Measurements from ENCODE around the gene OR2T2.
"Not testable (repeated sequence)": the region's sequence is repeated elsewhere in the genome, so short reads cannot be mapped to it uniquely, and the experiment has no call there.

OR2T2 gene

DNA sequence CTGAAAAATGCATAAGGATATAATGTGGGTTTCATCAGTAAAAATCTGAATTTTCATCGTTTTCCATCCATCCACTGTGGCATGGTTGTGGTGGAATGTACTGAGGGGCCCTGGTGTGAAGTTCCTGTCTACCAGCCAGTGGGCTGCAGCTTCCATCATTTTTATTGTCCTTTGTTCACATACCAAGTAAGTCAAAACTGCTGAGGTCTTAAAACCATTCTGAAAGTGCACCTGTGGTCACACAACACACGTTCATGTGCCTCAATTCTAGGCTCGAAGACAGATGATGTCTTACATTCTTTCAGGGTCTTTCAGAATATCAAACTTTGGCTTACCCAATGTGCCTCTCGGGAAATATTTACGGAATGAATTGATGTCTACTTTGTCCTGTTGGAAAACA, 6.2 kb upstream of the OR2T2 start:
- H3K9me3 Mint-ChIP-seq (ENCODE audit: low read depth); H3K27me3 Mint-ChIP-seq; H3K27ac Mint-ChIP-seq; H3K36me3 Mint-ChIP-seq; H3K4me1 Mint-ChIP-seq (ENCODE audit: low read depth); H3K4me3 Mint-ChIP-seq: not testable (repeated sequence)

DNA sequence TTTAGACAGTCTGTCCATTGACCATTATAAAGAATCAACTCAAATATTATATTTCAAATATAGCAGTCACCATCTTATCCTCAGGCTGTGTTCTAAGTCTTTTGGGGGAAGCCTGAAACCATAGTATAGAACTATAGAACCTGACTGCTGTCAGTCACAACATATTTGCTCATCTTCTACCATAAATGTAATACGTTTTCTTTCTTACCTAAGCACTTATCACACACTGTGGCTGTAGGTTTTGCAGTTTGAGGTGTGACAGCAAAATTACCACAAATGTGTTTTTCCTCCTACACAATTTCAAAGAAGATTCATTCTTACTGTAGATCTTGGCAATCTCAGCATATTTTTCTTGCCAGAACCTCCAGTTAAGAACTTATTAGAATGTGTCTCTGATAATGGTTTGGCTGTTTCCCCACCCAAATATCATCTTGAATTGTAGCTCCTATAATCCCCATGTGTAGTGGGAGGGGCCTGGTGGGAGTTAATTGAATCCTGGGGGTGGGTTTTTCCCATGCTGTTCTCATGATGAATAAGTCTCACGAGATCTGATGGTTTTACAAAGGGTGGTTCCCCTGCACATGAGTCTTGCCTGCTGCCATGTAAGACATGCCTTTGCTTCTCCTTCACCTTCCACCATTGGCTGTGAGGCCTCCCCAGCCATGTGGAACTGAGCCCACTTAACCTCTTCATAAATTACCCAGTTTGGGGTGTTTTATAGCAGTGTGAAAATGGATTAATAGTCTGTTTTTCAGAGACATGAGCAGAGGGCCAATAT, 2.7 kb upstream of the OR2T2 start:
- not testable (repeated sequence) for H3K4me1 Mint-ChIP-seq (ENCODE audit: low read depth); H3K4me3 Mint-ChIP-seq; H3K27ac Mint-ChIP-seq; H3K9me3 Mint-ChIP-seq (ENCODE audit: low read depth); H3K27me3 Mint-ChIP-seq; H3K36me3 Mint-ChIP-seq

DNA sequence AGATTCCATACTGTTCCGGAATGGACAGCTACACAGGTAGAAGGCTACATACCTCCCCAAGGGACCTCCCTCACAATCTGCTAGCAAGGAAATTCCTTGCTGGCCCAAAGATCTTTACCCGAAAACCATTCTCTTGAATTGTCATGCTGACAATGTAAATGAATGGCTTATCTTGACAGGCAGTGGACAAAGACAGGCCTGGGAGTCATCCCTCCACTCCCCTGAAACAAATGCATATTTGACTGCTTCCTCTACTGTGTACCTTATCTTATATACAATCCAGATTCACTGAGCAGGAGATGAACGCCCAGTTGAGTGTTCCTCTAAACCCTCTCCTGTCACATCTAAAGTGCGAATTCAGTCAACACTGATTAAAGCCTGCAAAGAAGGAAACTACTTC, 834 bp upstream of the OR2T2 start:
- H3K27ac Mint-ChIP-seq; H3K4me3 Mint-ChIP-seq; H3K9me3 Mint-ChIP-seq (ENCODE audit: low read depth); H3K36me3 Mint-ChIP-seq; H3K27me3 Mint-ChIP-seq; H3K4me1 Mint-ChIP-seq (ENCODE audit: low read depth): not testable (repeated sequence)

DNA sequence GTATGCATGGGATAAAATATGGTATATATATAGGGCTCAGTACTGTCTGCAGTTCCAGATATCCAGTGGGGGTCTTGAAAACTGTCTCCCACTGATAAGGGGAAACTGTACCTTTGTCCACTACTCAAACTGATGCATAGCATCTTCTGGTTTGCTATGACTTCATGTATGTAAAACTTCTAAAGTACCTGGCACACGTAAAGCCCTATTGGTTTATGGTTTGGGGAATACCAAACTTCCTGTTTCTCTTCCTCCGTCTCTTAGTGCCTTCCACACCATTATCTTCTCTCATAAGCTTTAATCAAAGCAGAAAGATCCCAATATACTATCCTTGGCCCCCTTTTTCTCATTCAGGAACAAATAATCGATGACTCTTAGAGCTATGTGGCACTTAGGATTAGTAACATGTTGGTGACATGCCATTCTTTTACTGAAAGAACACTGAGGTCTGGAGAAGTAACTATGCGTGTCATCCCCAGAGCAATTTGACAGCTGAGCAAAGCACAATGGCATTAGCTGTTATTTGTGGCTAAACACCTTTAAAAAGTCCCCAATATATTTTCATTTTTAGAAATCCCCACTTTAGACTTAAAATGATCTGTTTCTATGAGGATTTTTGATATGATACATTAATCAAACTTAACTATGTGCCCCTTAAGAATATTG, 3.1 kb downstream of the OR2T2 start:
- not testable (repeated sequence) for H3K36me3 Mint-ChIP-seq; H3K9me3 Mint-ChIP-seq (ENCODE audit: low read depth); H3K4me3 Mint-ChIP-seq; H3K27ac Mint-ChIP-seq; H3K27me3 Mint-ChIP-seq; H3K4me1 Mint-ChIP-seq (ENCODE audit: low read depth)

DNA sequence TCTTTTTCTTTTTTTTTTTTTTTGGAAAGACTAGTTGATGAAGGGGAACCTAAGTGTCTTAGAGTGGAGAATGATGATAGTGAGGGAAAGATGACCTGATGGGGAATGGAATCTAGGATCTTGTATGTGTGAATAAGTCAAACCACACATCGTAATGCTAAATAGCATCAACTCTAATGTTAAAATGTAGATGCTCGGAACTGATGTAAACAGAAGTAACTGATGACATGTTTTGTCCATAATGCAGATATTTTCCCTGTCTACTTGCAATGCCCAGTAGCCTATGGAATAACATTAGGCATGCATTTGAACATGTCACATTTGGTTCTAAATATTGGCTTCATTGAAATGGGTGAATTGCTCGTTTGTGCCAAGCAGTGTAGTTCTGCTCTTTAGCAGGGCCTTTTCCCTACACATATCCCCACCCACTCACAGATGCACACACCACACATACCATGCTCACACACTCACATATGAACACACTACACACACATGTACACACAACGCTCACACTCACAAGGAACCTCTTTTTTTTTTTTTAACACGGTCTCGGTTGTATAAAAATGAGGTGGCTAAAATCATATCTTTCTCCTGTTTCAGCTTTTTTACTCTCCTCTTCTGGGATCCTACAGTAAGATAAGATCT, 4.5 kb downstream of the OR2T2 start:
- H3K4me3 Mint-ChIP-seq; H3K36me3 Mint-ChIP-seq; H3K27ac Mint-ChIP-seq; H3K27me3 Mint-ChIP-seq; H3K4me1 Mint-ChIP-seq (ENCODE audit: low read depth); H3K9me3 Mint-ChIP-seq (ENCODE audit: low read depth): not testable (repeated sequence)

DNA sequence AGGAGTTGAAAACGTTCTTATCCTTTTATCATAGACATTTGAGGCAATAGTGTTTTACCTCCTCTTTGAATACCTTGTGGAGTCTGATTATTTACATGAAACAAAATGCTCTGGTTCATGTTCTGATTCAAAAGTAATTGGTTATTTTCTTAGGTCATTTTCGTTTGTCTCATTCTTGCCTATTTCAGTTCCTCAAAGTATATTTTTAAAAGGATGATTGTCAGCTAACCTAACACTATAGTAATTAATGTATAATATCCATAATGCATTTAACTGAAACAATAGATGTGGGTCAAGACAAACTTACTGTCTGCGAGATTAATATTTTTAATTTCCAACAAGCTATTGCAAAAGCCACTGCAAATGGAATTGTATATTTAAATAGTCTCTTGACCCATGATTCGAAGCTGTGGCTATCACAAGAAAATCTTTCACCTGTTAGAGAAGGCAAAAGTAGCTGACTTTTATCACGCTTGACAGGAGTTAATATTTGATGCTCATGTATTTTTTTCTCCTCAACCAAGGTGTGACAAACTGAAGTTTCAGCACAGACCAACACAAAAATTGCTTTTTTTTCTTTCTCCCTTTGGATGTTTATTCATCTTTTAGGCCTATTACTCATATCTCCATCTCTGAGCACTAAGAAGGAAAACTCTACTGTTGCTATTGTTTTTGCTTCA, 5.2 kb downstream of the OR2T2 start:
- not testable (repeated sequence) for H3K27ac Mint-ChIP-seq; H3K36me3 Mint-ChIP-seq; H3K27me3 Mint-ChIP-seq; H3K4me1 Mint-ChIP-seq (ENCODE audit: low read depth); H3K9me3 Mint-ChIP-seq (ENCODE audit: low read depth); H3K4me3 Mint-ChIP-seq

DNA sequence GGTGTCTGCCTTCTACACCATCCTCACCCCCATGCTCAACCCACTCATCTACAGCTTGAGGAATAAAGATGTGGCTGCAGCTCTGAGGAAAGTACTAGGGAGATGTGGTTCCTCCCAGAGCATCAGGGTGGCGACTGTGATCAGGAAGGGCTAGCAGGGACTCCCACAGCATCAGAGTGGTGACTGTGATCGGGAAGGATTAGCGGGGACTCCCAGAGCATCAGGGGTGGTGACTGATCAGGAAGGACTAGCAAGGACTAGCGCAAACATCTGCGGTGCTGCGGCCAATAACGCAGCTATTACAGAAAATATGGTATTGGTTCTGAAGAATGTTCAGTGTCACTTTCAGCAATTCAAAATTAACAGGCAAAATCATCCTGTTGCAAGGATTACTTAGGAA, 8.2 kb downstream of the OR2T2 start:
- H3K9me3 Mint-ChIP-seq (ENCODE audit: low read depth): not testable (repeated sequence)

DNA sequence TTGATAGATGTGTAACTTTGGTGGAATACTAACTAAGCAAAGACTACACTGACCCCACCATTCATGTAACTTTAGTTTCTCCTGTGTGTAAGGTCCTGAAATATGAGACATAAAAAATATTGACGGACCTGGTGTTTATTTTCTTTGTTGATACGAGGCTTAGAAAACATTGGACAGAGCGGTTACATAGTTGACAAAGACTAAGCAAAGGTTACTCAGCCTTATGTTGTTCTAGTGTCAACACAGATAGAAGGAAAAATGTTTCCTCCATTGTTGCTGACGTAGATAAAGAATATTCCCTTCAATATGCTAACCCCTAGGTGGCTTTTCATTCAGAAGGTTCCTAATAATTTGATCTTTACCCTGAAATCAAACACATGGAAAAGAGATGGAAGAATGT, 9.6 kb downstream of the OR2T2 start:
- H3K4me1 Mint-ChIP-seq (ENCODE audit: low read depth); H3K27me3 Mint-ChIP-seq; H3K36me3 Mint-ChIP-seq; H3K27ac Mint-ChIP-seq; H3K4me3 Mint-ChIP-seq; H3K9me3 Mint-ChIP-seq (ENCODE audit: low read depth): not testable (repeated sequence)

More for the DNA sequence above, 8.2 kb downstream of the OR2T2 start:
- H3K4me1 Mint-ChIP-seq (ENCODE audit: low read depth); H3K27me3 Mint-ChIP-seq; H3K36me3 Mint-ChIP-seq; H3K27ac Mint-ChIP-seq; H3K4me3 Mint-ChIP-seq: not testable (repeated sequence)

DNA sequence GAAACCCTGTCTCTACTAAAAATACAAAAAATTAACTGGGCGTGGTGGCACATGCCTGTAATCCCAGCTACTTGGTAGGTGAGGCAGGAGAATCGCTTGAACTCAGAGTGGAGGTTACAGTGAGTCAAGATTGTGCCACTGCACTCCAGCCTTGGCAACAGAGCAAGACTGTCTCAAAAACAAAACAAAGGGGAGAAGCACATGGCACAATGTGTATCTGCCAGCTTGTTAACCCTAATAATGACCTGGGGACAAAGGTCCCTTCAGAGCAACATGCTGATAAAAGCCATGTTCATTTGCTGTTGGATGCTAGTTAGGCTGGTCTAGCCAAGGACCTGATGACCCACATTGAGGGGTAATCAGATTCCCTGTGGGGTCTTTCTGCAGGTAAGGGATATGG, 11.2 kb downstream of the OR2T2 start:
- not testable (repeated sequence) for H3K27me3 Mint-ChIP-seq; H3K4me3 Mint-ChIP-seq; H3K4me1 Mint-ChIP-seq (ENCODE audit: low read depth); H3K36me3 Mint-ChIP-seq; H3K27ac Mint-ChIP-seq; H3K9me3 Mint-ChIP-seq (ENCODE audit: low read depth)

DNA sequence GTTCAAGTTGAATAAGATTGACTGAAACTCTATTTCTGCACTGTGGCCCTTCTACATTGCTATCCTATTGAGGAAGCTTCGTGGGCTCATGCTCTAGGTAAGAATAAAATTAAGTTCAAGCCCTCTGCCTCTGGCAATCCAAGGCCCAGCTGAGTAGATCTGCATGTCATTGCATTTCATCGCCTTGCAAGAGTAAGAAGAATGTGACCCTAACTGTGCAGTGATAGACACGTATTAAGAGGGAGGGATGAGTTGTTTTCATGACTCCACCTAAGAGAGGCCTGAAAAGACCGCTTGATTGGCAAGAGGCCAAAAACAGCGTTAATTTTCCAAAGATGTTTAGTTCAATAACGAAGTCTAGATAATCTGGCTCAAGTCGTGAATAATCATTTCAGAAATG, 13.7 kb downstream of the OR2T2 start:
- not testable (repeated sequence) for H3K27me3 Mint-ChIP-seq; H3K4me1 Mint-ChIP-seq (ENCODE audit: low read depth); H3K27ac Mint-ChIP-seq; H3K4me3 Mint-ChIP-seq
- peaks cover 13% of the 10 kb centered on the region for H3K9me3 Mint-ChIP-seq (ENCODE audit: low read depth)
- peaks cover 19% of the 10 kb centered on the region for H3K36me3 Mint-ChIP-seq

DNA sequence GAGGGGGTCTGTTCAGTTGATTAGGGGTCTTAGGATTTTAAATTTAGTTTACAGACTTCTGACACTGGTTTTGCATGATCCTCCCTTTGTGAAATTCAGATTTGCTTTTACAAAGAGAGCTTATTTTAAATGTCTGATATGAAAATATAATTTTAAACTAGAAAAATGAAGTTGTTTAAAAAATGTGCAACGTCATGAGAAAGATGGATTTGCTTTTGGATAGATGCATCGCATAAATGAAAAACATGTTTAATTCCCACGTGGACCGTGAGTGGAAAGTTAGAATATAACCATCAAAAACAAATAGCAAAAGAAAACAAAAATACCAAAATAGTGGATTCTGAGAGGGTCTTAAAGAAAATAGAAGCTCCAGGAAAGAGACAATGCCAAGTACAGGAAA, 25.7 kb downstream of the OR2T2 start:
- Mint-ChIP-seq H3K36me3 (peaks cover 20% of the 10 kb centered on the region), H3K9me3 (ENCODE audit: low read depth) (peaks cover 19% of the 10 kb centered on the region), H3K4me3 (no peak overlapping the region), H3K4me1 (ENCODE audit: low read depth) (no peaks in the 10 kb centered on the region), H3K27me3 (no peaks in the 10 kb centered on the region), H3K27ac (no peak overlapping the region)

DNA sequence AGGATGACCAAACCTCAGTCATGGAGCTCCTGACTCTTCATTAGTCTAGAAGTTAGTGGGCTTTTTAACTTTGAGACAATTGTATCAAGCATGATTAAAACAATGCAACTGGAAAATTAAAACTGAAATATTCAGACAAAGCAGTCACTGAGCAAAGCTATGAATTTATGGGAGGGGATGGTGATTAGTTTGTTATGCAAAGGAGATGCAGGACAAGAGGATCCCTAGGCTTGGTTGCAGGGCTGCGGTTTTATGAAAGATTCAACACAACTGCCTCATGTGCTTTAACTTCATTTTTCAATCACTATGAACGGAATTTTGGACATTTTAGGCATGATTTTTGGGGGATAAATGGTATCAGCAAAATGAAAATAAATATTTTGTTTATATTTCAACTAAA, 26.7 kb downstream of the OR2T2 start:
- not testable (repeated sequence) for H3K4me3 Mint-ChIP-seq; H3K27ac Mint-ChIP-seq; H3K4me1 Mint-ChIP-seq (ENCODE audit: low read depth); H3K27me3 Mint-ChIP-seq
- Mint-ChIP-seq H3K9me3 (ENCODE audit: low read depth) (peaks cover 14% of the 10 kb centered on the region), H3K36me3 (peaks cover 17% of the 10 kb centered on the region)

DNA sequence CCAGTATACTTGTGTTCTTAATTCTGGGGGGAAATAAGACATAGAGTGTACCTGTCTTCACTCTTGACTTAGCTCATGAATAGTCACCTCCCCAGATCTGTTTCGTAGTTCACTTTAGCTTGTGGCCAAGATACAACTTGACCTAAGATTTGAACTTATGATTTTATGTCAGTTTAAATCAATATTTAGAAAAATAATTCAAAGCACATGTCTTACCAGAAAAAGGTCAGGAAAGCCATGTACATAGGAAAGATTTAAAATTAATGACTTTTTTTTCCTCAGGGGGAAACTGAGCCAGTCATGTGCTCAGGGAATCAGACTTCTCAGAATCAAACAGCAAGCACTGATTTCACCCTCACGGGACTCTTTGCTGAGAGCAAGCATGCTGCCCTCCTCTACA, 27.6 kb downstream of the OR2T2 start, which contains the start of gene OR2T3:
Gene OR2T3 (plus strand): TSS at position 301 of the 400 bp plus-strand sequence. CDS start 0 bp downstream, at position 301.
- not testable (repeated sequence) for H3K9me3 Mint-ChIP-seq (ENCODE audit: low read depth); H3K4me1 Mint-ChIP-seq (ENCODE audit: low read depth)

DNA sequence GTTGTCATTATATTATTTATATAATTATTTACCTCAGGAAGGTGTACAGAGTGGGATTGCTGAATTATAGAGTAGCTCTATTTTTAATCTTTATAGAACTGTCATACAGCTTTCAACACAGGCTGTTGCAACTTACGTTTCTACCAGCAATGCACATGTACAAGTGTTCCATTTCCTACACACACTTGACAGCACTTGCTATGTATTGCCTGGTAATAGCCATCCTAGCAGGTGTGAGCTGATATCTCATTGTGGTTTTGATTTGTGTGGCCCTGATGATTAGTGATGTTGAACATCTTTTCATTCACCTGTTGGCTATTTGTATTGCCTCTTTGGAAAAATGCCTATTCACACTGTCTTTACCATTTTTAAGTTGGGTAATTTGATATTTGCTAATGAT, 30.2 kb downstream of the OR2T2 start:
- H3K27ac Mint-ChIP-seq; H3K4me3 Mint-ChIP-seq; H3K36me3 Mint-ChIP-seq; H3K27me3 Mint-ChIP-seq; H3K9me3 Mint-ChIP-seq (ENCODE audit: low read depth); H3K4me1 Mint-ChIP-seq (ENCODE audit: low read depth): not testable (repeated sequence)

More for the DNA sequence above, 27.6 kb downstream of the OR2T2 start, which contains the start of gene OR2T3:
- not testable (repeated sequence) for H3K27ac Mint-ChIP-seq, H3K27me3 Mint-ChIP-seq, H3K4me3 Mint-ChIP-seq
- H3K36me3 Mint-ChIP-seq: peaks cover 12% of the 10 kb centered on the region
